ENCODE results near the gene GPBAR1.
A peak's percentile ranks its signal among the peaks of the same experiment; 100 is the strongest.
"Not testable (repeated sequence)": the region's sequence is repeated elsewhere in the genome, so short reads cannot be mapped to it uniquely, and the experiment has no call there.

Gene GPBAR1

DNA sequence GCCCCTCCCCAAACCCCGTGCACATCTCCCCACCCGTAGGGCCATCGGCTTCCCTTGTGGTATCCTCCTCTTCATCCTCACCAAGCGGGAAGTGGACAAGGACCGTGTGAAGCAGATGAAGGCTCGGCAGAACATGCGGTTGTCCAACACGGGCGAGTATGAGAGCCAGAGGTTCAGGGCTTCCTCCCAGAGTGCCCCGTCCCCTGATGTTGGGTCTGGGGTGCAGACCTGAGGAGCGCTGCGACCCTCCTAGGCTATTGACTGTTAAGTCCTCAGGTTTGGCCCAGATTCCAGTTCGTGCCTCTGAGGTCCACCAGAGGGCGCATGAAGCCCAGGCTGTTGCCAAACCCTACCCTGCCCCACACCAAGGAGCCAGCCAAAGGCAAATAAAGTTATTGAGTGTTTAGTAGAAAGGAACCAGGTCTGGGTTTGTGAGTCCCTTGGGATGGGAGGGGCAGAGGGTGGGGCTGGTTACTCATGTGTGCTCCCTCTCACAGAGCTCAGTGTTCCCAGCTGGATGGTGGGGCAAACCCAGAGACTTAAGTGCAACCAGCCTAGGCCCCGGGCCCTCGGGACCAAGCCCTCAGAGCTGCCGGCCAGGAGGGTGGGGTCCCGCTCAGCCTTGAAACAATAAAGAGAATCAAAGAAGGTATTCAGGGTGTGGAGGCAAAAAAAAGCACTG, 11.9 kb downstream of the GPBAR1 start:
- H3K4me3 ChIP-seq (ENCODE audit: low read depth, low read length), result no peak overlapping the region
- TF ChIP-seq, protein P1, sequence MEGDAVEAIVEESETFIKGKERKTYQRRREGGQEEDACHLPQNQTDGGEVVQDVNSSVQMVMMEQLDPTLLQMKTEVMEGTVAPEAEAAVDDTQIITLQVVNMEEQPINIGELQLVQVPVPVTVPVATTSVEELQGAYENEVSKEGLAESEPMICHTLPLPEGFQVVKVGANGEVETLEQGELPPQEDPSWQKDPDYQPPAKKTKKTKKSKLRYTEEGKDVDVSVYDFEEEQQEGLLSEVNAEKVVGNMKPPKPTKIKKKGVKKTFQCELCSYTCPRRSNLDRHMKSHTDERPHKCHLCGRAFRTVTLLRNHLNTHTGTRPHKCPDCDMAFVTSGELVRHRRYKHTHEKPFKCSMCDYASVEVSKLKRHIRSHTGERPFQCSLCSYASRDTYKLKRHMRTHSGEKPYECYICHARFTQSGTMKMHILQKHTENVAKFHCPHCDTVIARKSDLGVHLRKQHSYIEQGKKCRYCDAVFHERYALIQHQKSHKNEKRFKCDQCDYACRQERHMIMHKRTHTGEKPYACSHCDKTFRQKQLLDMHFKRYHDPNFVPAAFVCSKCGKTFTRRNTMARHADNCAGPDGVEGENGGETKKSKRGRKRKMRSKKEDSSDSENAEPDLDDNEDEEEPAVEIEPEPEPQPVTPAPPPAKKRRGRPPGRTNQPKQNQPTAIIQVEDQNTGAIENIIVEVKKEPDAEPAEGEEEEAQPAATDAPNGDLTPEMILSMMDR (IDR thresholded peaks at IDR 0.05; ENCODE audit: borderline replicate concordance, insufficient read depth, low read depth, low read length), result peak; percentile 92

DNA sequence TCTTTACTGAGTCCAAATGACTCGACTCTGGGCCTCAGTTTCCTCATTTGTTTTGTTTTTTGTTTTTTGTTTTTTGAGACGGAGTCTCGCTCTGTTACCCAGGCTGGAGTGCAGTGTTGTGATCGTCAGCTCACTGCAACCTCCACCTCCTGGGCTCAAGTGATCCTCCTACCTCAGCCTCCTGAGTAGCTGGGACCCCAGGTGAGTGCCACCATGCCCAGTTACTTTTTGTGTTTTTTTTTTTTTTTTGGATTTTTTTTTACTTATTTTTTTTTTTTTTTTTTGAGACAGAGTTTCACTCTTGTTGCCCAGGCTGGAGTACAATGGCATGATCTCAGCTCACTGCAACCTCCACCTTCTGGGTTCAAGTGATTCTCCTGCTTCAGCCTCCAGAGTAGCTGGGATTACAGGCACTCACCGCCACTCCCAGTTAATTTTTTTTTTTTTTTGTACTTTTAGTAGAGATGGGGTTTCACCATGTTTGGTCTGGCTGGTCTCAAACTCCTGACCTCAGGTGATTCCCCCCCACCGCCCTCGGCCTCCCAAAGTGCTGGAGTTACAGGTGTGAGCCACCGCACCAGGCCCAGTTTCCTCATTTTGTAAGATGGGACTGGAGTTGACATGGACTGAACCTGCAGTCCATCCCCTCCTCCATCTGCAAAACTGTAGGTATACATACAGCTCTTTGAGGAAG, 12.5 kb downstream of the GPBAR1 start:
- H3K4me3 ChIP-seq (ENCODE audit: low read depth, low read length), result not testable (repeated sequence)

DNA sequence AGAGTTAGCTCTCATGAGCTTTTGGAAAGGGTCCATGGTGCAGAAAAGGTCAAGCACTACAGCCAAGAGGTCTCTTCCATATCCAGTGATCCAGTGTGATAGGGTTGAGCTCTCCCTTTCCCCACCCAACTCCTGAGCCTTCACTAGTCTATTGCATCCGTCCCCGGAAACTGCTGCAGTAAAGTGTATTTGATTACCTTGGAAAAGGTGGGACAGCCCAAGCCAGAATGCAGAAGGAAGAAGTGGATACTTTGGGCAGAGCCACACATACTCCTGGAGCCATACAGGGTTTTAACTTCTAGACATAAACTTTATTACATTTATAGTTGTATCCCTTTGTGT, 13.1 kb downstream of the GPBAR1 start:
- TF ChIP-seq, protein P1 (IDR thresholded peaks at IDR 0.05; ENCODE audit: borderline replicate concordance, insufficient read depth, low read depth, low read length), result no peak

DNA sequence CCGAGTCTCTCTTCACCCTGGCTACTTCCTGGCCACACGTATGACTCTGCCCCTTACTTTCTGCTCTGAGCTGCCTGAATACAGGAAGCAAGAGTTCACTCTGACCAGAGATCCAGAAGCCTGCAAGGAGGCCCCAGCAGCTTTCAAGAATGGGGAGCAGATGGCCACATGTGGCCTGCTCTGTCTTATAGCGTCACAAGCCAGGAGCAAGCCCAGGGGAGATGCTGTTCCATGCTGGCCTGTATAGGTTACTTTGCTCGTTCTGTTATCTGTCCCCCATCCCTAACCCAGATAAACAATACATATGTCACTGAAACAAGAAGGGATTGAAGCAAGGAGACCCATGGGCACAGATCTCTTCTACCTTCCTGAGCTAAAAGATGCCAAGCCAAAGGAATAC, 13.8 kb downstream of the GPBAR1 start:
- H3K4me3 ChIP-seq (ENCODE audit: low read depth, low read length), result no peak overlapping the region
- TF ChIP-seq, protein P1 (IDR thresholded peaks at IDR 0.05; ENCODE audit: borderline replicate concordance, insufficient read depth, low read depth, low read length), result no peak

More for the DNA sequence above, 13.1 kb downstream of the GPBAR1 start:
- H3K4me3 ChIP-seq (ENCODE audit: low read depth, low read length), result no peak overlapping the region

DNA sequence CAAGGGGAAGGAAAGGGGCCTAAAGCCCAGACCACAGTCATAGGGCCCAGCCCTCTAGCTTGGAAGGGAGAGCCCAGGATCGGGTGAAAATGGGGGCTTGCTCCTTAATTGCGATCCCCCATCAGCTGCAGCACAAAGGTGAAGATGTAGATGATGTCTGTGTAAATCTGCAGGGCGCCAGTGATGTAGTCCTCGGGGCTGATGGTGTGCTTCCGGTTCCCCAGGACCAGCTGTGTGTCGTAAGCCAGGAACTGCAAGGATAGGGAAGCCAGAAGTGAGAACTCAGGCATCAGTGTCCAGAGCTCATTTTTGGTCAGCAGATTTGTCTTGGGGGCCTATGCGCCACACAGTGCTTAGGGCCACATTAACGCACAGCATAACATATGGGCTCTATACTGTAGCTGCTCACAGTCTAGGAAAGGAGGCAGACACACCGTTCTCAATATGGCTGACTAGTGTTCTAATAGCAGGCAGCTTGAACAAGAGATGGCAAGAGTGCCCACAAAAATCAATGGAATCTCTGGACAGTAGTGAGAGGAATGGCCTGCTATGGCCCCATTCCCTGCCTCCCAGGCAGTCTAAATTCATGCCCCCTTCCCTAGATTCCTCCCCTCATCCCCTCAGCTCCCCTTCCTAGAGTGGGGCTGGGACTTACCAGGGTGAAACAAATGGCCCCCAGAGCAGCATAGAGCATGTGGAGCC, 14.7 kb downstream of the GPBAR1 start:
- TF ChIP-seq, protein P1 (IDR thresholded peaks at IDR 0.05; ENCODE audit: borderline replicate concordance, insufficient read depth, low read depth, low read length), result no peak
- no peak overlapping the region for H3K4me3 ChIP-seq (ENCODE audit: low read depth, low read length)

DNA sequence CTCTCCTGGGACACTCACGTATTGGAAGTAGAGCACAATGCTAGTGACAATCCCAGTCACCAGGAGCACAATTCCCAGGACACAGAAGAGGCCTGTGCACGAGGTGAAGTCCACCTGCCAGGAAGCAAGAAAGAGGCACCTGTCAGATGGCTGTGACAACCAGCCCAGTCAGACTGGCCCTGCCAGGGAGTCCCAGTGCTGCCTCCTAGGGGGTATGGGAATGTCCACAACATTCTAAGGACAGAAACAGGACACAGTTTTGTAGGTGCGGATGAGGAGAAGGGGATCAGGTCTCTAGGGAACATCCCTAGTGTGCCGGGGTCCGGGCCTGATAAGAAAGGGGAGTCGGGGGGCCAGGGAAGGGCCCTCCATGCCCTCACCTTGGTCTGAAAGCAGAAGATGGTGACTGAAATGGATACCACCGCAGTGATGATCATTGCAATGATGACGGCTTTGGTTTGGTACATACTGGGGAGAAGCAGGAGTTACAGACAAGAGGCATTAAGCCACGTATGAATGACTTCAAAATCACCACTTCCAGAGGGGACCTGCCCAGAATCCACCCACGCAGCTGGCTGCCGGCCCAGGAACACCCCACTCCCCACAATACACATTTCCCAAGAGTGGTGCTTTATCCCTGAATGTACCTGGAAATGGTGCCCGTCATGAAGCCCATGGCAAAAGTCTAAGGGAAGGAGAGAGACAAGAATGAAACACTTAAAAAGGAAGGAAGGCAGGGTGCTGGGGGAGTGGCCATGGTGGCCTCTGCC, 16.4 kb downstream of the GPBAR1 start:
- TF ChIP-seq, protein P1 (IDR thresholded peaks at IDR 0.05; ENCODE audit: borderline replicate concordance, insufficient read depth, low read depth, low read length), result no peak
- no peak overlapping the region for H3K4me3 ChIP-seq (ENCODE audit: low read depth, low read length)

DNA sequence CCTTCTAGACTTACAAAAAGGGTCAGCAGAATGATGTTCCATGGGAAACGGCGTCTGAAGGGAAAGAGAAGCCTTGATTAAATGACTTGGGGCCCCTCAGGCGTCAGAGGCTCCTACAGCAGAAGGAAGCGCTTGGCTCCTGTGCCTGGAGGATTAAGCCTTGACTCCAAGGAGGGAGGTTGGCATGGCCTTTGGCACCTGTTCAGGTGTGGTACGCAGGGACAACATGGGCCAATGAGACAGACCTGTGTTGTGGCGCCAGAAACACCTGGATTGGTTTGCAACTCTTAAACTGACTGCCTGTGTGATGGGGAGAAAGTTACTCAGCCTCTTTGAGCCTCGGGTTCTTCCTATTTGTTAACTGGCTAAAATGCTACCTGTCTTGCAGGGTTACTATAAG, 17.1 kb downstream of the GPBAR1 start:
- no peak overlapping the region for H3K4me3 ChIP-seq (ENCODE audit: low read depth, low read length)
- TF ChIP-seq, protein P1 (IDR thresholded peaks at IDR 0.05; ENCODE audit: borderline replicate concordance, insufficient read depth, low read depth, low read length), result no peak

Measured in GM12875 (cell line).